Right atrium auricular region (tissue), 2 donors: ENCODE results near the gene PSKH1. TPM values are rescaled to one million over a fixed set of nuclear protein-coding genes. Genes with fewer than 3 reads are reported as not detected.

Experiments
- DNase-seq: peaks from one replicate; pipeline ENCODE4 v3.0.0-alpha.2; 2019; ENCODE audit warnings: low spot score
- H3K27ac ChIP-seq, 2 donors: fragments of 200-600 bp; sonication (generic); 1 replicate in 1 of 2; 2 replicates in 1 of 2; pipeline ENCODE4 v1.5.1; 2016 to 2019
- H3K27me3 ChIP-seq, 2 donors: fragments of 200-600 bp; sonication (generic); one replicate each; pipeline versions ENCODE4 v1.5.1 to v1.6.0; 2017 to 2019
- H3K36me3 ChIP-seq: fragments of 200-600 bp; sonication (generic); one replicate; pipeline ENCODE4 v1.5.1; 2016
- H3K4me1 ChIP-seq, 2 donors: fragments of 200-600 bp; sonication (generic); one replicate each; pipeline versions ENCODE4 v1.5.1 to v1.6.0; 2017 to 2019
- H3K4me3 ChIP-seq, 2 donors: fragments of 200-600 bp; sonication (generic); 1 replicate in 1 of 2; 2 replicates in 1 of 2; pipeline ENCODE4 v1.5.1; 2017 to 2019; ENCODE audit warnings: mild to moderate bottlenecking in 1 of 2, moderate library complexity in 1 of 2
- H3K9me3 ChIP-seq, 2 donors: fragments of 200-600 bp; sonication (generic); one replicate each; pipeline ENCODE4 v1.5.1; 2019
- CTCF ChIP-seq, 2 donors: fragments of 200-600 bp; sonication (generic); IDR thresholded peaks; one replicate each; pipeline ENCODE4 v1.5.1; 2019; ENCODE audit warnings: antibody characterized with exemption in 2 of 2
- total RNA-seq, 2 donors: library from RNA; depleted of rRNA; stranded (reverse); fragments of >200 nt; gene quantifications; one replicate each; pipeline ENCODE4 v1.1.0, GENCODE V29; 2016

Gene PSKH1
- total RNA-seq, 2 donors from 2014 or later: 18.4 to 23.2 TPM

- peak overlapping the region; percentile 96 to 99 for H3K27ac ChIP-seq
Observed at GRCh38 chr16:67962135-67962534, 69.1 kb downstream of the PSKH1 start.

GRCh38 chr16:67963292-67963661 is 70.2 kb downstream of the PSKH1 start:
- no peak overlapping the region for H3K4me3 ChIP-seq
- no peak for DNase-seq
- no peaks in the 10 kb centered on the region for H3K9me3 ChIP-seq
- TF ChIP-seq CTCF (IDR thresholded peaks at IDR 0.05): no peak
- H3K27me3 ChIP-seq: no peaks in the 10 kb centered on the region
- H3K27ac ChIP-seq: peak overlapping the region; percentile 96 to 99
- H3K4me1 ChIP-seq: peaks cover 0 to 95% of the 10 kb centered on the region in 2 donors
- peaks cover 61% of the 10 kb centered on the region for H3K36me3 ChIP-seq

More at GRCh38 chr16:67962135-67962534, 69.1 kb downstream of the PSKH1 start:
- no peaks in the 10 kb centered on the region for H3K9me3 ChIP-seq
- no peaks in the 10 kb centered on the region for H3K27me3 ChIP-seq
- no peak for DNase-seq
- peaks cover 72% of the 10 kb centered on the region for H3K36me3 ChIP-seq
- no peak for TF ChIP-seq CTCF (IDR thresholded peaks at IDR 0.05)
- H3K4me3 ChIP-seq: no peak overlapping the region
- H3K4me1 ChIP-seq: peaks cover 0 to 89% of the 10 kb centered on the region in 2 donors

GRCh38 chr16:67963662-67964321 is 70.7 kb downstream of the PSKH1 start:
- peak overlapping the region; percentile 96 to 99 for H3K27ac ChIP-seq
- H3K9me3 ChIP-seq: no peaks in the 10 kb centered on the region
- no peak for DNase-seq
- H3K27me3 ChIP-seq: no peaks in the 10 kb centered on the region
- H3K36me3 ChIP-seq: peaks cover 56% of the 10 kb centered on the region
- H3K4me1 ChIP-seq: peaks cover 0 to 90% of the 10 kb centered on the region in 2 donors
- no peak overlapping the region for H3K4me3 ChIP-seq
- TF ChIP-seq CTCF (IDR thresholded peaks at IDR 0.05): no peak

- Histone ChIP-seq H3K4me1 (peaks cover 0 to 89% of the 10 kb centered on the region in 2 donors), H3K36me3 (peaks cover 48% of the 10 kb centered on the region), H3K27ac (peak overlapping the region; percentile 96 to 99), H3K4me3 (no peak overlapping the region), H3K27me3 (no peaks in the 10 kb centered on the region), H3K9me3 (no peaks in the 10 kb centered on the region)
- no peak for DNase-seq
- TF ChIP-seq CTCF (IDR thresholded peaks at IDR 0.05): no peak
Observed at GRCh38 chr16:67964477-67965131, 71.5 kb downstream of the PSKH1 start.

- peaks cover 36% of the 10 kb centered on the region for H3K36me3 ChIP-seq
- DNase-seq: no peak
- H3K27ac ChIP-seq: peak overlapping the region; percentile 96 to 99
- TF ChIP-seq CTCF (IDR thresholded peaks at IDR 0.05): no peak
- H3K4me3 ChIP-seq: peak overlapping the region; percentile 88 to 99
- no peaks in the 10 kb centered on the region for H3K9me3 ChIP-seq
- peaks cover 0 to 76% of the 10 kb centered on the region in 2 donors for H3K4me1 ChIP-seq
- no peaks in the 10 kb centered on the region for H3K27me3 ChIP-seq
Observed at GRCh38 chr16:67965668-67966548, 72.9 kb downstream of the PSKH1 start.
